ENCODE results near the gene PRODH. TPM values are rescaled to one million over a fixed set of nuclear protein-coding genes. Genes with fewer than 3 reads are reported as not detected.

Gene PRODH
- total and polyA plus RNA-seq, 2 experiments from 2014 or later, result 10.0 to 67.4 TPM

GRCh38 chr22:18978506-18978905, 42.4 kb upstream of the PRODH start:
- Mint-ChIP-seq H3K36me3 (ENCODE audit: low read depth) (peaks cover 14% of the 10 kb centered on the region), H3K9me3 (peaks cover 22% of the 10 kb centered on the region), H3K4me1 (no peaks in the 10 kb centered on the region; the same call in 2 of the 3 replicates), H3K27me3 (ENCODE audit: insufficient read depth, low read depth, poor library complexity) (peaks cover 7% of the 10 kb centered on the region), H3K4me3 (no peak overlapping the region), H3K27ac (no peak overlapping the region)
- Histone ChIP-seq H3K9me2 (ENCODE audit: insufficient read depth) (peaks cover 4% of the 10 kb centered on the region; the same call in 1 of the 2 replicates), H3K79me2 (replicated peaks; ENCODE audit: insufficient read depth) (0 out of 2 replicates have a peak, but pooled peaks cover 4% of the 10 kb centered on the region), H3K4me1 (ENCODE audit: insufficient read depth) (no peaks in the 10 kb centered on the region), H2AFZ (no peak overlapping the region), H3K27ac (ENCODE audit: low read depth) (no peak overlapping the region), H3K4me3 (no peak overlapping the region), H4K20me1 (replicated peaks; ENCODE audit: insufficient read depth) (no peaks in the 10 kb centered on the region), H3F3A (replicated peaks; ENCODE audit: low read depth) (no peaks in the 10 kb centered on the region), H3K27me3 (ENCODE audit: insufficient read depth) (no peaks in the 10 kb centered on the region), H3K36me3 (ENCODE audit: insufficient read depth) (no peaks in the 10 kb centered on the region; the same call in 1 of the 2 replicates), H3K4me2 (no peak overlapping the region)
- TF ChIP-seq EZH2 (IDR thresholded peaks at IDR 0.05; ENCODE audit: low read depth, unreplicated experiment) (no peak), JUNB (IDR thresholded peaks at IDR 0.05; ENCODE audit: unreplicated experiment) (no peak), ETS1 (IDR thresholded peaks at IDR 0.05) (no peak), ZNF331 (CRISPR knock-in tag; IDR thresholded peaks at IDR 0.05; ENCODE audit: low read depth) (no peak), ZNF462 (CRISPR knock-in tag; IDR thresholded peaks at IDR 0.05) (no peak), CTCF (conservative IDR thresholded peaks at IDR 0.05; ENCODE audit: low read depth in 2 of 2) (no peak), CREB1 (CRISPR knock-in tag; IDR thresholded peaks at IDR 0.05; ENCODE audit: low read depth) (no peak)
- TF ChIP-seq, protein P1, sequence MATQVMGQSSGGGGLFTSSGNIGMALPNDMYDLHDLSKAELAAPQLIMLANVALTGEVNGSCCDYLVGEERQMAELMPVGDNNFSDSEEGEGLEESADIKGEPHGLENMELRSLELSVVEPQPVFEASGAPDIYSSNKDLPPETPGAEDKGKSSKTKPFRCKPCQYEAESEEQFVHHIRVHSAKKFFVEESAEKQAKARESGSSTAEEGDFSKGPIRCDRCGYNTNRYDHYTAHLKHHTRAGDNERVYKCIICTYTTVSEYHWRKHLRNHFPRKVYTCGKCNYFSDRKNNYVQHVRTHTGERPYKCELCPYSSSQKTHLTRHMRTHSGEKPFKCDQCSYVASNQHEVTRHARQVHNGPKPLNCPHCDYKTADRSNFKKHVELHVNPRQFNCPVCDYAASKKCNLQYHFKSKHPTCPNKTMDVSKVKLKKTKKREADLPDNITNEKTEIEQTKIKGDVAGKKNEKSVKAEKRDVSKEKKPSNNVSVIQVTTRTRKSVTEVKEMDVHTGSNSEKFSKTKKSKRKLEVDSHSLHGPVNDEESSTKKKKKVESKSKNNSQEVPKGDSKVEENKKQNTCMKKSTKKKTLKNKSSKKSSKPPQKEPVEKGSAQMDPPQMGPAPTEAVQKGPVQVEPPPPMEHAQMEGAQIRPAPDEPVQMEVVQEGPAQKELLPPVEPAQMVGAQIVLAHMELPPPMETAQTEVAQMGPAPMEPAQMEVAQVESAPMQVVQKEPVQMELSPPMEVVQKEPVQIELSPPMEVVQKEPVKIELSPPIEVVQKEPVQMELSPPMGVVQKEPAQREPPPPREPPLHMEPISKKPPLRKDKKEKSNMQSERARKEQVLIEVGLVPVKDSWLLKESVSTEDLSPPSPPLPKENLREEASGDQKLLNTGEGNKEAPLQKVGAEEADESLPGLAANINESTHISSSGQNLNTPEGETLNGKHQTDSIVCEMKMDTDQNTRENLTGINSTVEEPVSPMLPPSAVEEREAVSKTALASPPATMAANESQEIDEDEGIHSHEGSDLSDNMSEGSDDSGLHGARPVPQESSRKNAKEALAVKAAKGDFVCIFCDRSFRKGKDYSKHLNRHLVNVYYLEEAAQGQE (IDR thresholded peaks at IDR 0.05; ENCODE audit: unreplicated experiment), result no peak
- no peak for ATAC-seq
- no peak for DNase-seq (ENCODE audit: low spot score)

Data from GM23338 (cell line).